K562 (cell line): Measurements from ENCODE around the gene ERVH48-1. TPM values are rescaled to one million over a fixed set of nuclear protein-coding genes. Genes with fewer than 3 reads are reported as not detected.

Source experiments
- ATAC-seq: fragments of 200-7000 bp; cut with Tn5 transposase; 3 replicates; pipeline ENCODE4 v1.9.1; 2020; ENCODE audit warnings: moderate library complexity
- BruUV-seq: library from RNA; stranded (reverse); fragments of 400-500 nt; replicated peaks from 2 replicates; lab custom pipeline; 2021; lab: Mats Ljungman, UMichigan
- CTCF ChIA-PET: fragments of 300-600 bp; formaldehyde crosslinking; extraction: SDS; loops from one replicate; lab custom pipeline; 2021; ENCODE audit warnings: low intra/inter-chr PET ratio; lab: Yijun Ruan, JAX
- POLR2A ChIA-PET: fragments of 300-600, 350-650 bp; sonication (Branson Sonifier 250); formaldehyde crosslinking; extraction: SDS; loops from one replicate; lab custom pipeline; 2021; ENCODE audit warnings: antibody characterized with exemption, inconsistent platforms; lab: Yijun Ruan, JAX
- DNase-seq, 4 experiments: peaks; one replicate each; pipeline versions ENCODE4 v3.0.0 to v3.0.0-alpha.2; 2011 to 2018; ENCODE audit warnings: low spot score in 3 of 4, mixed read lengths in 3 of 4; ENCODE audit errors: extremely low read depth in 1 of 4
- FAIRE-seq: peaks from 2 replicates; lab custom pipeline; 2011; peaks lifted over from hg19 to GRCh38; lab: Jason Lieb, UNC
- H2AFZ ChIP-seq: 2 replicates; pipeline ENCODE4 v1.6.0; 2011; ENCODE audit warnings: low read depth, low read length, control low read depth, inconsistent platforms
- H3K27ac ChIP-seq: fragments of 200-600 bp; 3 replicates; pipeline ENCODE4 v1.8.0; 2011; ENCODE audit warnings: low read depth, mild to moderate bottlenecking, control low read depth, inconsistent platforms, low read length, moderate library complexity, mixed read lengths; ENCODE audit errors: extremely low read depth
- H3K27me3 ChIP-seq, 2 experiments: fragments of 300-600 bp in 1 of 2; 2 replicates in 1 of 2; 3 replicates in 1 of 2; pipeline versions ENCODE4 v1.6.0 to v1.8.0; 2011; ENCODE audit warnings: inconsistent platforms in 2 of 2, low read length in 2 of 2, mild to moderate bottlenecking in 1 of 2, mixed read lengths in 1 of 2, moderate library complexity in 1 of 2; ENCODE audit not compliant: control insufficient read depth in 2 of 2, insufficient read depth in 2 of 2
- H3K36me3 ChIP-seq: fragments of 300-600 bp; 3 replicates; pipeline ENCODE4 v1.8.0; 2011; ENCODE audit warnings: mild to moderate bottlenecking, low read length, inconsistent platforms; ENCODE audit not compliant: control insufficient read depth, insufficient read depth
- H3K4me1 ChIP-seq, 2 experiments: fragments of 200-600 bp in 1 of 2; replicated peaks in 1 of 2; 2 replicates in 1 of 2; 3 replicates in 1 of 2; pipeline versions ENCODE4 v1.5.1 to v1.8.0; 2011; ENCODE audit warnings: inconsistent platforms in 2 of 2, low read length in 2 of 2, mild to moderate bottlenecking in 1 of 2, mixed read lengths in 1 of 2, moderate library complexity in 1 of 2; ENCODE audit not compliant: control insufficient read depth in 2 of 2, insufficient read depth in 2 of 2
- H3K4me2 ChIP-seq: 2 replicates; pipeline ENCODE4 v1.6.1; 2011; ENCODE audit warnings: low read length, control low read depth, inconsistent platforms, mixed read lengths; ENCODE audit not compliant: insufficient read depth
- H3K4me3 ChIP-seq: fragments of 200-600 bp; sonication (generic), shearing (Covaris generic); 2 replicates; pipeline ENCODE4 v1.5.1; 2016; ENCODE audit warnings: control low read depth, inconsistent platforms
- H3K79me2 ChIP-seq: fragments of 200-600 bp; 3 replicates; pipeline ENCODE4 v1.8.0; 2011; ENCODE audit warnings: low read length, inconsistent platforms; ENCODE audit not compliant: control insufficient read depth, insufficient read depth
- H3K9ac ChIP-seq, 2 experiments: 2 replicates each; pipeline versions ENCODE4 v1.6.0 to v1.6.1; 2011; ENCODE audit warnings: low read depth in 2 of 2, low read length in 2 of 2, control low read depth in 1 of 2, inconsistent platforms in 1 of 2, mild to moderate bottlenecking in 1 of 2, mixed read lengths in 1 of 2; ENCODE audit not compliant: insufficient read depth in 1 of 2
- H3K9me1 ChIP-seq: one replicate; pipeline ENCODE4 v1.6.0; 2011; ENCODE audit warnings: inconsistent platforms, mild to moderate bottlenecking, low read length, moderate library complexity; ENCODE audit not compliant: control insufficient read depth, insufficient read depth
- H3K9me3 ChIP-seq: replicated peaks from 2 replicates; pipeline ENCODE4 v1.5.1; 2011; ENCODE audit warnings: low read depth, low read length, inconsistent platforms; ENCODE audit not compliant: control insufficient read depth, insufficient read depth
- H4K20me1 ChIP-seq: replicated peaks from 2 replicates; pipeline ENCODE4 v1.6.1; 2011; ENCODE audit warnings: low read length, inconsistent platforms, mixed read lengths; ENCODE audit not compliant: control insufficient read depth, insufficient read depth
- DPF2 ChIP-seq: fragments of 450-650 bp; IDR thresholded peaks from 2 replicates; pipeline ENCODE4 v1.6.1; 2016
- ERF ChIP-seq: fragments of 450-650 bp; formaldehyde crosslinking; IDR thresholded peaks from 2 replicates; pipeline ENCODE4 v1.4.0; 2020; ENCODE audit warnings: mild to moderate bottlenecking, mixed read lengths
- HCFC1 ChIP-seq: IDR thresholded peaks from 2 replicates; pipeline ENCODE4 v1.6.1; 2012; ENCODE audit warnings: low read depth, low read length, improper control_type of control experiment
- NFRKB ChIP-seq: fragments of 450-650 bp; IDR thresholded peaks from 2 replicates; pipeline ENCODE4 v1.6.1; 2016; ENCODE audit warnings: low read depth
- PTTG1 ChIP-seq: fragments of 450-650 bp; IDR thresholded peaks from 2 replicates; pipeline ENCODE4 v1.6.1; 2016; ENCODE audit warnings: low read depth, mild to moderate bottlenecking, missing genetic modification characterization, missing compliant biosample characterization
- STAG1 ChIP-seq: sonication (generic); formaldehyde crosslinking; IDR thresholded peaks from 2 replicates; pipeline ENCODE4 v1.5.0; 2020; ENCODE audit warnings: missing genetic modification reagents, borderline replicate concordance
- ZBTB34 ChIP-seq: fragments of 250-450 bp; sonication (Bioruptor Pico); IDR thresholded peaks from 2 replicates; pipeline ENCODE4 v1.8.0; 2021; ENCODE audit warnings: mild to moderate bottlenecking, moderate library complexity
- ZFP1 ChIP-seq: fragments of 450-650 bp; formaldehyde crosslinking; IDR thresholded peaks from 2 replicates; pipeline ENCODE4 v1.4.0; 2020; ENCODE audit warnings: mild to moderate bottlenecking, mixed read lengths
- ZNF785 ChIP-seq: fragments of 250-450 bp; sonication (Bioruptor Pico); IDR thresholded peaks from 2 replicates; pipeline ENCODE4 v1.4.0; 2020; ENCODE audit warnings: mild to moderate bottlenecking
- WGBS: fragments of 100-300 bp; shearing (Covaris generic); methylation state at CpG from one replicate; pipeline ENCODE4 v1.1.6; 2016; ENCODE audit warnings: low coverage, mixed read lengths; ENCODE audit not compliant: insufficient coverage; ENCODE audit errors: missing lambda C conversion rate; 5-methylcytosine and 5-hydroxymethylcytosine counted together
- in situ Hi-C: fragments of 300-500 bp; cut with MboI; formaldehyde crosslinking; loops from 4 replicates; pipeline ENCODE4 v1.15.0; 2018; ENCODE audit warnings: inconsistent platforms, mixed read lengths
- intact Hi-C: fragments of 100-400 bp; cut with micrococcal nuclease; formaldehyde crosslinking; loops from 2 replicates; pipeline ENCODE4 v1.14.2; 2022
- polyA plus RNA-seq, 8 experiments: library from polyadenylated mRNA; depleted of rRNA in 4 of 8; stranded (reverse) in 5 of 8; unstranded in 3 of 8; fragments of >200 nt; fragmentation: Nextera tagmentation in 2 of 8; fragmentation: Illumina TruSeq in 1 of 8; extraction: Ambion mirVana in 2 of 8; extraction: Trizol in 1 of 8; gene quantifications; 2 replicates each; pipeline versions ENCODE4 v1.2.1 to v1.2.3, GENCODE V29; 2011 to 2014; ENCODE audit warnings: inconsistent platforms in 1 of 8, missing spikeins in 1 of 8
- total RNA-seq, 7 experiments: library from RNA; depleted of rRNA in 6 of 7; stranded (reverse); fragments of >200 nt in 6 of 7; fragmentation: Illumina TruSeq in 2 of 7; extraction: Trizol in 2 of 7; gene quantifications; 2 replicates each; pipeline versions ENCODE4 v1.2.1 to v1.2.3, GENCODE V29; 2011 to 2021; ENCODE audit warnings: low replicate concordance in 1 of 7
- TF ChIP-seq, protein P1 (sequence below): fragments of 250-450 bp; sonication (Bioruptor Pico); IDR thresholded peaks from 2 replicates; pipeline ENCODE4 v1.4.0; 2020; ENCODE audit warnings: mild to moderate bottlenecking, moderate library complexity
- TF ChIP-seq, protein P2 (sequence below), 3 experiments: fragments of 200-800 bp in 1 of 3; sonication (Bioruptor generic) in 1 of 3; sonication (generic) in 1 of 3; formaldehyde crosslinking in 1 of 3; IDR thresholded peaks; 2 replicates each; pipeline versions ENCODE4 v1.6.1 to v1.8.0; 2016 to 2022; ENCODE audit warnings: mild to moderate bottlenecking in 2 of 3, missing compliant biosample characterization in 2 of 3, missing genetic modification characterization in 2 of 3, missing genetic modification reagents in 1 of 3

Gene ERVH48-1
- total and polyA plus RNA-seq, 9 of the 15 experiments (the other 6 are each of a cell fraction or from before 2014, with no cell fraction given) = 0.08 to 0.49 (median 0.16) TPM; not detected in 3

GRCh38 chr21:42970946-42971653 is 45.7 kb upstream of the ERVH48-1 start:
- H3K27ac ChIP-seq = peak overlapping the region; percentile 88
- intact Hi-C loops = loop anchor here (5.0 kb wide), 1 partner anchor 94 kb away; the partner anchor contains the start of gene WDR4
- no peak for ATAC-seq
- TF ChIP-seq ZFP1 (CRISPR knock-in tag) = peak; percentile 62; the same call in 1 of the 2 replicates
- TF ChIP-seq ERF (CRISPR knock-in tag) = peak; percentile 90
- TF ChIP-seq, protein P1, sequence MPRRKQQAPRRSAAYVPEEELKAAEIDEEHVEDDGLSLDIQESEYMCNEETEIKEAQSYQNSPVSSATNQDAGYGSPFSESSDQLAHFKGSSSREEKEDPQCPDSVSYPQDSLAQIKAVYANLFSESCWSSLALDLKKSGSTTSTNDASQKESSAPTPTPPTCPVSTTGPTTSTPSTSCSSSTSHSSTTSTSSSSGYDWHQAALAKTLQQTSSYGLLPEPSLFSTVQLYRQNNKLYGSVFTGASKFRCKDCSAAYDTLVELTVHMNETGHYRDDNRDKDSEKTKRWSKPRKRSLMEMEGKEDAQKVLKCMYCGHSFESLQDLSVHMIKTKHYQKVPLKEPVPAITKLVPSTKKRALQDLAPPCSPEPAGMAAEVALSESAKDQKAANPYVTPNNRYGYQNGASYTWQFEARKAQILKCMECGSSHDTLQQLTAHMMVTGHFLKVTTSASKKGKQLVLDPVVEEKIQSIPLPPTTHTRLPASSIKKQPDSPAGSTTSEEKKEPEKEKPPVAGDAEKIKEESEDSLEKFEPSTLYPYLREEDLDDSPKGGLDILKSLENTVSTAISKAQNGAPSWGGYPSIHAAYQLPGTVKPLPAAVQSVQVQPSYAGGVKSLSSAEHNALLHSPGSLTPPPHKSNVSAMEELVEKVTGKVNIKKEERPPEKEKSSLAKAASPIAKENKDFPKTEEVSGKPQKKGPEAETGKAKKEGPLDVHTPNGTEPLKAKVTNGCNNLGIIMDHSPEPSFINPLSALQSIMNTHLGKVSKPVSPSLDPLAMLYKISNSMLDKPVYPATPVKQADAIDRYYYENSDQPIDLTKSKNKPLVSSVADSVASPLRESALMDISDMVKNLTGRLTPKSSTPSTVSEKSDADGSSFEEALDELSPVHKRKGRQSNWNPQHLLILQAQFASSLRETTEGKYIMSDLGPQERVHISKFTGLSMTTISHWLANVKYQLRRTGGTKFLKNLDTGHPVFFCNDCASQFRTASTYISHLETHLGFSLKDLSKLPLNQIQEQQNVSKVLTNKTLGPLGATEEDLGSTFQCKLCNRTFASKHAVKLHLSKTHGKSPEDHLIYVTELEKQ (CRISPR knock-in tag) = peak; percentile 90
- no peak for TF ChIP-seq NFRKB
- TF ChIP-seq HCFC1 = no peak
- TF ChIP-seq DPF2 = no peak
- 0 out of 2 replicates have a peak, but pooled peaks have one; percentile 46 for TF ChIP-seq ZBTB34 (CRISPR knock-in tag)
- peak; percentile 95 for TF ChIP-seq PTTG1 (tag)
- no peak for TF ChIP-seq STAG1
- TF ChIP-seq ZNF785 = no peak
- TF ChIP-seq, protein P2, sequence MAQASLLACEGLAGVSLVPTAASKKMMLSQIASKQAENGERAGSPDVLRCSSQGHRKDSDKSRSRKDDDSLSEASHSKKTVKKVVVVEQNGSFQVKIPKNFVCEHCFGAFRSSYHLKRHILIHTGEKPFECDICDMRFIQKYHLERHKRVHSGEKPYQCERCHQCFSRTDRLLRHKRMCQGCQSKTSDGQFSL (CRISPR knock-in tag; IDR thresholded peaks at IDR 0.05) = no peak
- TF ChIP-seq, protein P2 (tag; IDR thresholded peaks at IDR 0.05) = peak in 1 of 2 experiments; percentile 94; a peak in 2 of 4 replicates

More at GRCh38 chr21:42970946-42971653, 45.7 kb upstream of the ERVH48-1 start:
- peaks cover 39 to 45% of the 10 kb centered on the region in 2 experiments for H3K4me1 ChIP-seq
- 54% methylated on average over 7 of the region's 7 CpGs for WGBS
- DNase-seq = peak in 1 of 4 experiments; percentile 37
- no peak overlapping the region for H3K4me3 ChIP-seq
- H3K9me1 ChIP-seq = no peaks in the 10 kb centered on the region
- no peak for FAIRE-seq
- H3K36me3 ChIP-seq = no peaks in the 10 kb centered on the region
- H3K27me3 ChIP-seq = no peaks in the 10 kb centered on the region
- POLR2A ChIA-PET = interaction anchor here (0.6 to 1.2 kb wide), 4 partner anchors 9 to 52 kb away, joined by 3 to 10 read pairs (median 4); no protein-coding TSS in a partner anchor
- CTCF ChIA-PET = no interaction called here
- H3K9ac ChIP-seq = peak overlapping the region in 1 of 2 experiments; percentile 57; a peak in 3 of 4 replicates
- no peaks in the 10 kb centered on the region for H3K9me3 ChIP-seq
- peak overlapping the region; percentile 59; the same call in 1 of the 2 replicates for H3K4me2 ChIP-seq
- no TSS peak for BruUV-seq
- in situ Hi-C loops = no loop called here
- peak overlapping the region; percentile 98 for H2AFZ ChIP-seq
- H3K79me2 ChIP-seq = peaks cover 16% of the 10 kb centered on the region
- no peaks in the 10 kb centered on the region for H4K20me1 ChIP-seq
